Mesothelial cell of epicardium (in vitro differentiated cells): Measurements from ENCODE around the gene DPP3. TPM values are rescaled to one million over a fixed set of nuclear protein-coding genes. Genes with fewer than 3 reads are reported as not detected.

Experiments used
- DNase-seq, 2 experiments: peaks; one replicate each; pipeline ENCODE4 v3.0.0; 2021; ENCODE audit warnings: low spot score in 2 of 2; ENCODE audit not compliant: unreplicated experiment in 2 of 2
- H3K27ac Mint-ChIP-seq: 2 replicates; pipeline ENCODE4 v1.8.0; 2021; ENCODE audit warnings: mixed read lengths
- H3K27me3 Mint-ChIP-seq: 2 replicates; pipeline ENCODE4 v1.8.0; 2021; ENCODE audit warnings: low read depth, mixed read lengths
- H3K36me3 Mint-ChIP-seq: 2 replicates; pipeline ENCODE4 v1.8.0; 2021; ENCODE audit warnings: mixed read lengths
- H3K4me1 Mint-ChIP-seq: 2 replicates; pipeline ENCODE4 v1.8.0; 2021; ENCODE audit warnings: mixed read lengths
- H3K4me3 Mint-ChIP-seq: 2 replicates; pipeline ENCODE4 v1.8.0; 2021; ENCODE audit warnings: mild to moderate bottlenecking, moderate library complexity, mixed read lengths
- H3K9me3 Mint-ChIP-seq: 2 replicates; pipeline ENCODE4 v1.8.0; 2021; ENCODE audit warnings: mixed read lengths
- total RNA-seq: library from RNA; stranded (reverse); gene quantifications from 3 replicates; pipeline ENCODE4 v1.2.1, GENCODE V29; 2021
- TF ChIP-seq, protein P1 (sequence below): fragments of 200-600 bp; sonication (generic); IDR thresholded peaks from one replicate; pipeline ENCODE4 v1.5.0; 2021; ENCODE audit warnings: antibody characterized with exemption; ENCODE audit not compliant: unreplicated experiment

DPP3 gene
- total RNA-seq, 1 donor from 2014 or later, result 42.9 TPM

DNA sequence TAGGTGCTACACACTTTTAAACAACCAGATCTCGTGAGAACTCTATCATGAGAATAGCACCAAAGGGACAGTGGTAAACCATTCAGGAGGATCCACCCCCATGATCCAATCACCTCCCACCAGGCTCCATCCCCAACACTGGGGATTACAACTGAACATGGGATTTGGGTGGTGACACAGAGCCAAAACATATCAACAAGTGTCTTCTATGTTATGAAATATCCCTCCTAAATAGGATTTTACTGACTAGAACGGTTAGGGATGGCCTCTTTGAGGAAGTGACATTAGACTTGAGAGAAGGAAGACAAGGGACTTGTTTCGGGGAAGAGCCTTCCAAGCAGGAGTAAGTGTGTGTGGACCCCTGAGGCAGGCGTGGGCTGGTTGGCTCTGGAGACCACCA is 29.7 kb upstream of the DPP3 start:
- Mint-ChIP-seq H3K4me3 (no peak overlapping the region), H3K9me3 (peaks cover 3% of the 10 kb centered on the region), H3K4me1 (peaks cover 16% of the 10 kb centered on the region), H3K36me3 (no peaks in the 10 kb centered on the region), H3K27ac (no peak overlapping the region), H3K27me3 (peaks cover 10% of the 10 kb centered on the region)
- TF ChIP-seq, protein P1, sequence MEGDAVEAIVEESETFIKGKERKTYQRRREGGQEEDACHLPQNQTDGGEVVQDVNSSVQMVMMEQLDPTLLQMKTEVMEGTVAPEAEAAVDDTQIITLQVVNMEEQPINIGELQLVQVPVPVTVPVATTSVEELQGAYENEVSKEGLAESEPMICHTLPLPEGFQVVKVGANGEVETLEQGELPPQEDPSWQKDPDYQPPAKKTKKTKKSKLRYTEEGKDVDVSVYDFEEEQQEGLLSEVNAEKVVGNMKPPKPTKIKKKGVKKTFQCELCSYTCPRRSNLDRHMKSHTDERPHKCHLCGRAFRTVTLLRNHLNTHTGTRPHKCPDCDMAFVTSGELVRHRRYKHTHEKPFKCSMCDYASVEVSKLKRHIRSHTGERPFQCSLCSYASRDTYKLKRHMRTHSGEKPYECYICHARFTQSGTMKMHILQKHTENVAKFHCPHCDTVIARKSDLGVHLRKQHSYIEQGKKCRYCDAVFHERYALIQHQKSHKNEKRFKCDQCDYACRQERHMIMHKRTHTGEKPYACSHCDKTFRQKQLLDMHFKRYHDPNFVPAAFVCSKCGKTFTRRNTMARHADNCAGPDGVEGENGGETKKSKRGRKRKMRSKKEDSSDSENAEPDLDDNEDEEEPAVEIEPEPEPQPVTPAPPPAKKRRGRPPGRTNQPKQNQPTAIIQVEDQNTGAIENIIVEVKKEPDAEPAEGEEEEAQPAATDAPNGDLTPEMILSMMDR, result no peak
- no peak for DNase-seq

DNA sequence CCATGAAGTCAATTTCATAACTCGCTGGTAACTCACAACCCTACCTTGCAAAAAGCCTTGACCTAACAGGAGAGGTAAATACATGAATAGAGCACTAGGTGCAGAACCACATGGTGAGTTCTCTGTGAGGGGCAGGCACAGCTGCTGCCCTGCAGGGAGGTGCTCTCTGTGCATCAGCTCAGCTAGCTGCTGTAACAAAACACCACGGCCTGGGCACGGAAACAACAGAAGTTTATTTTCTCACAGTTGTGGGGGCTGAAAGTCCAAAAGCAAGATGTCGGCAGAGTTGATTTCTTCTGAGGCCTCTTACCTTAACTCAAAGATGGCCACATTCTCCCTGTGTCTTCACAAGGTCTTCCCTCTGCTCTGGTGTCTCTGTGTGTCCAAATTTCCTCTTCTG is 28.6 kb upstream of the DPP3 start:
- DNase-seq, result no peak
- Mint-ChIP-seq H3K36me3 (no peaks in the 10 kb centered on the region), H3K4me1 (peaks cover 13% of the 10 kb centered on the region), H3K9me3 (peaks cover 3% of the 10 kb centered on the region), H3K27ac (no peak overlapping the region), H3K4me3 (no peak overlapping the region), H3K27me3 (peaks cover 10% of the 10 kb centered on the region)
- TF ChIP-seq, protein P1, result no peak

DNA sequence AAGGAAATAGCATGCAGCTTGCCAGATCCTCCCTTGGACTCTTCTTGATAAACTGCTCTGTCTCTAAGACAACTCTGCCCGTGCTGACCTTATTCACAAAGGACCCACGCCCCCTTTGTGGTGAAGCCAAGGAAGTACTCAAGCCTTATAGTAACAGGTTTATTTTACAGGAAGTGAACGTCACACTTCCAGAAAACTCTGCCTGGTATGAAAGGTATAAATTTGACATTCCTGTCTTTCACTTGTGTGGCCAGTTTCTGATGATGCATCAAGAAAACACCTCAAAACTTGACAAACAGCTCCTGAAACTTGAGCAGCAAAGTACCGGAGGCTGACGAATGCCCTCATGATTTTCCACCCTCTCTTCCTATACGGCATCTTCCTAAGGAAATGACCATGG is 26.0 kb upstream of the DPP3 start:
- Mint-ChIP-seq H3K4me3 (no peak overlapping the region), H3K27ac (peak overlapping the region; percentile 28), H3K27me3 (peaks cover 10% of the 10 kb centered on the region), H3K9me3 (peaks cover 3% of the 10 kb centered on the region), H3K4me1 (peaks cover 13% of the 10 kb centered on the region), H3K36me3 (no peaks in the 10 kb centered on the region)
- DNase-seq, result no peak
- TF ChIP-seq, protein P1, result no peak

DNA sequence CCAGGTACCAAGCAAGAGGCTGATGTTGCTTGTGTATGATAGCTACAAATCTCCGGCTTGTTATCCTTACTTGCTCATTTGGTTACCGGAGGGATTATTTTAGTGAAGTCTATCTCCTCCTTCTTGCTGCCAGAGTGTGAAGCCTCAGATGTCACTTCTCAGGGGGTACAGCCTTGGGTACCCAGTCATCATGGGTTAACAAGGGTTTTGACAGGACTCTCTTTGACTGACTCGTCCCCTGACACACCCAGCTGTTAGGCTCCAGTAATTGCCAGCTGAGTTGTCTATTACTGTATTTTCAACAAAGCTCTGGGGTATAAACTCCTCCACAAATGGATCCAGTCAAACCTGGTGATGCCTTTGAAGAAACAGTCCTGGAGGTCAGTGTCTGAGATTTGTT is 25.4 kb upstream of the DPP3 start:
- DNase-seq, result no peak
- Mint-ChIP-seq H3K9me3 (peaks cover 3% of the 10 kb centered on the region), H3K27me3 (peaks cover 10% of the 10 kb centered on the region), H3K36me3 (no peaks in the 10 kb centered on the region), H3K4me1 (peaks cover 13% of the 10 kb centered on the region), H3K27ac (no peak overlapping the region), H3K4me3 (no peak overlapping the region)
- TF ChIP-seq, protein P1, result no peak

DNA sequence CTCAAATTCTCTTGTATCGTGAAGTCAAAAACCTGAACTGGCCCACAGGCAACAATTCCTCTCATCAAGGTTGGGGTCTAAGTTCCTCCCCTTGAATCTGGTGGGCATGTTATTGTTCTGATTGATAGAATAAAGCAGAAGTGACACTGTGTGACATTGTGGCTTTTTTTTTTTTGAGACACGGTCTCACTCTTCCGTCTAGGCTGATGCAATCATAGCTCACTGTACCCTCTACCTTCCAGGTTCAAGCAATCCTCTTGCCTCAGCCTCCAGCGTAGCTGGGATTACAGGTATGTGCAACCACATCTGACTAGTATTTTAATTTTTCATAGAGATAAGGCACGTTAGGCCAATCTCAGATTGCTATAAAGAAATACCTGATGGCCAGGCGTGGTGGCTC is 22.4 kb upstream of the DPP3 start:
- Mint-ChIP-seq H3K4me3 (no peak overlapping the region), H3K36me3 (no peaks in the 10 kb centered on the region), H3K9me3 (peaks cover 4% of the 10 kb centered on the region), H3K4me1 (peaks cover 13% of the 10 kb centered on the region), H3K27ac (no peak overlapping the region), H3K27me3 (peaks cover 2% of the 10 kb centered on the region)
- no peak for DNase-seq
- TF ChIP-seq, protein P1, result no peak
